Measurements from ENCODE around the gene TPCN2.

TPCN2 gene

DNA sequence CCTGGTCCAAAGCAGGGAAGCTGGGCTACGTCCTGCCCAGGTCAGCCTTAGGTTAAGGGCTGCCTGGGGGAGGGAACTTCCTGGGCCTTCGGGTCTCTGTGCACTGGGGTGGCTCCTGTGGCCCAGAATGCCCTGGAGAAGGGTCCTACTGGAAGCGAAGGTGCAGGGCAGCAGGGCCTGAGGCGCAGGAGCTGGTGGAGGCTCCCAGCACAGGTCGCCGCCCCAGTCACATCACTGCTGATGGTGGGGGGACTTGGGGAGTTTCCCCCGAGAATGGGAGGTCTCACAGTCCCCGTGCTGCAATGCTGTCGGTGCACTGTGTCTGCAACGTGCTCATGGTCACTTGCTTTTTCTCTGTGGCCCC is 106.2 kb downstream of the TPCN2 start:
- no peak for DNase-seq

DNA sequence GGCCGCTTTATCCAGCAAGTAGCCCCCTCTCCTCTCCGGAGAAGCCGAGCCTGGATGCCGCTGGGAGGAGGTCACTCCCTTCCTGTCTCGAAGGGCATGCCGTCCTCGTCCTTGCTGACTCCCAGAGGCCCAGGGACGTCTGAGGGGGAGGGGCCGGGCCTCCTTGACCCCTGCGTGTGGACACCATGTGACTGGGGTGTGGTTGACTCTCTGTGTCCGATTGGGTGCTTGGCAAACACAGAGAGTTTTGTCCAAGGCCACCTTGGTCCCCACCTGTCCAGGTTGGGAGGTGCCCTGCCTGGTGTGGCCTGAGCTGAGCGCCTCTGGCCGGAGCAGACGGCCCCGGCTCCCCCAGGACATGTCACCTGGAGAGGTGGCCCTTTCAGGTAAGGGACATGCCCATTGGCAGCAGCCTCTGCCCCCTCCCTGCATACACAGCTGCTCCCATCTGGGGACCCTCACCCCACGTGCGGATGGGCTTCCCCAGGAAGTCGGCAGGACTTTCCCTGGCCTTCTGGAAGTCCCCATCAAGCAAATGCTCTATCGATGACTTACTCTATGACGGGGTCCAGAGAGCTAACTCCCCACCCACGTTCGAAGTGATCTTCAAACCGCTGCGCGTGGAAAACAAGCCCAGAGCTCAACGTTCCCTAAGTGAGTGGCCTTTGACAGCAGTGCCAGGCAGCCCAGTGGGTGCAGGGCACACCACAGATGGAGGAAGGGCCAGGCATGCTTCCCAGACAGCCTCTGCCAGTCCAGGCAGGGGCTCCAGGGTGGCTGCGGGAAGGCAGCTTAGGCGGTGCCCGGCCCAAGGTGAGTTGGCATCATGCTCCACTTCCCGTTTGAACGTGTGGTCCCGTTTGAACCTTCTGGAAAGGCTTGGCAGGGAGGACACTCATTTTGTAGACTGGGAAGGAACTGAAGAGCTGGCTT is 106.8 kb downstream of the TPCN2 start, which contains the start of gene SMIM38:
SMIM38 (plus strand) TSS at position 634 of the 933 bp plus-strand sequence. CDS start 1,912 bp downstream, outside the sequence.
- no peak for DNase-seq

DNA sequence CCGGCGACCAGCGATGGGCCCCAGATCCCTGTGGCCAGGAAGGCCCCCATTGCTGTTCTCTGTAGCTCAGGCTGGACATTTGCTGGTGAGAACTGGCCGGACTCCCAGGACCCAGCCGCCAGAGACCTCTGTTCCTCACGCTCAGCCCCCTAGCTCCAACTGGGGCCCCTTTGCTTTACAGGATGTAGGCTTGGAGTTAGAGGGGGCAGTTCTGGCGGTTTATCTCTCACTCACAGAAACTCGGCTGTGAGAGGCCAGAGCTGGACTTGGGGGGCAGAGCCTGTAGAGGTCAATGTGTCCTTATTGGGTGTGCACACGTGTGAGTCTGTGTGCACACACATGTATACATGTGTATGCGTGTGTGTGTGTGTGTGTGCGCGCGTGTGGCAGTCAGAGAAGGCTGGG is 107.5 kb downstream of the TPCN2 start:
- DNase-seq, result no peak

DNA sequence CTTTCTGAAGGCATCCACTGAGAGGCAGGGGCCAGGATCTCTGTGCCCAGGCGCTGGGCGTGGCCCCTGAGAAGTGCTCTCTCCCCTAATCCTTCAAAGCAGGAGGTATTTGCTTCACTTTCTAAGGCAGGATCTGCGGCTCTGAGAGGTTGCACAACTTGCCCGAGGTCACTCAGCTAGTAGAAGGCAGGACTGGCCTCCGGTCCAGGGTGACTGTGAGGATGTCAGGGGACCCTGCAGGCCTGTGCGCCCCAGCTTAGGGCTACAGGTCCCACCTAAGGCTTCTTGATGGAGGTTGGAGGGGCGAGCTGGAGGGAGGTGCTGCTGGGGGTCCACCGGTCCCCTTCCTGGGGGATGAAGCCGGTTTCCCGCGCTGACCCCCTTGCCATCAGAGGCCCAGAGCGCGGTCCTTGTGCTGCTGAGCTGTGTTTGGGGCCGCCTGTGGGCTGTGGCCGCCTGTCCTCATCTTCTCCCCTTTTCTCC is 108.0 kb downstream of the TPCN2 start:
- no peak for DNase-seq

DNA sequence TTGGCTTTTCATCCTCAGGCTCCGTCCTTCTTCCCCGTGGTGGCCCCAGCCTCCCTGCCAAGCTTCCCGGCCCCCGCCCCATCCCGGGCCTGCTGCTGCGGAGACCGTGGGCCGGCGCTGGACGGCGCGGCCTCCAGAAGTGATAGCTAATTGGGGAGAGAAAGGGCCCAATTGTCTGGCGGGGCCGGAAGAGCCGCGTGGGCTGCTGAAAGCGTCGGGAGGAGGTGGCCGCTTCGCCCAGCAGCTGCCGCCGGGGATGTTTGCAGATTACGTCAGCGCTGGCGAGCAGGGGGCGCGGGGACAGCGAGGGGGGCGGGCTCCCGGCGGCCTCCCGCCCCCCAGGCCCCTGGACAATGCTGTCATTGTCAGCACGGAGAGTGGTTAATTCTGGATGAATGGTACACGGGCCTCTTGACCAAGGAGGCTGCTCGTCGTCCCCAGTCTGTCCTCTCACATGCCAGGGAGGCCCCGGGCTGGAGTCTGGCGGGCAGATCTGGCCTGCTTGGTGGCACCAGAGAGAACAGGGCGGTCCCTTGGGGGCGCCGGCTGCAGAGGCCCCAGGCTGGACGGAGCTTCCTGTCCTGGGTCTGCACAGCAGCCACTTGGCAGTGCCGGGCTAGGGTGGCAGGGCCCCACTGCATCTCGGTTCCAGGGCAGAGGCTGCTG is 108.6 kb downstream of the TPCN2 start:
- DNase-seq, result no peak

DNA sequence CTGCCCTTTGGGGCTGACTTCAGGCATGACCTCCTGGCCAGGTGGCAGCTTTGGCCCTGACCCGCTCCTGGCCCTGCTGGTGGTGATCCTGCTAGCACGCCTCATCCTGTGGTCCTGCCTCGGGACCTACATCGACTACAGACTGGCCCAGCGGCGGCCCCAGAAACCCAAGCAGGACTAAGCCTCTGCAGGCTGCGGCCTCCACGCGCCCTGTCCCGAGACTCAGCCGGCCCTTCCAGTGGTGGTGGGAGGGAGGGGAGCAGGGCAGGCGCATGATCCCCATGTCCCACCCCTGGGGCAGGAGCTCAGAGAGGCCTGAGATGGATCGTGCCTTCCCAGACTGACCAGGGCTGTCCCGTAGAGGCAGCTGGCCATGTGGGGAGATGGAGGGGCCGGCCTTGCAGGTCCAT is 109.1 kb downstream of the TPCN2 start:
- DNase-seq, result no peak

DNA sequence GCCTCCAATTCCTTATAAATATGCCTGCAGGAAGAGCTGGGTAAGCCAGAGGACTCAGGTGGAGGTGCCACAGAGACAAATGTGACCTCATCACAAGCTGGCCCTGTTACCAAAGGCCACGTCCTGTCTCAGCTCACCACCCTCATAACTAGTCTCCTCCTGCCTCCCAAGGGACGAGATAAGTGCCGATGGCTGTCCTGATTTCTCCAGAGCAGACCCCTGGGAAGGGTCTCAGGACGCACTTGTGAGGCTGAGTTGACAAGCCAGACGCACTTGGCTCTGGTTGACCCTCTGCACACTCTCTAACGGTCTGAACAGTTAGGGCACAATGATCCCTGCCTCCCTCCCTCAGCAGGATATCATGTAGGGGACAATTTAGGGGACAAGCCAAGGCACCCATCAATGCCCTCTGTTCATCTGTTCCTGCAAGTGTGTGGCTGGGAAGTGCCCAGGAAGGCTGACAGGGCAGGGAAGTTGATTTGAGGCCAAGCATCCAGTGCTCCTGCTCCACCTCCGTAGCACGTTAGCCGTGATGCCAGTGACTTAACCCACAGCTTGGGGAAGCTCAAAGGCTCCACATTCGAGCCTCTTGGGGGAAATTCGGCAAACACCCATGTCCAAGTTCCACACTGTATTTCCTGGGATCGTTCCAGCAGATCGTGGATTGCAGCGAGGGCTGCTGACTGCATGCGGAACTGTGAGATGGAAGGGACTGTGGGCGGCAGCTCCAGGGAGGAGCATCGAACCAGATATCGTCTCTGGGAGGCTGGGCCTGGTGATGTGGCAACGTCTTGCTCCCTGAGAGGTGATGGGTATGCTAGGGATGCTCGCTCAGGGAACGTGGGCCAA is 109.8 kb downstream of the TPCN2 start:
- no peak for DNase-seq

DNA sequence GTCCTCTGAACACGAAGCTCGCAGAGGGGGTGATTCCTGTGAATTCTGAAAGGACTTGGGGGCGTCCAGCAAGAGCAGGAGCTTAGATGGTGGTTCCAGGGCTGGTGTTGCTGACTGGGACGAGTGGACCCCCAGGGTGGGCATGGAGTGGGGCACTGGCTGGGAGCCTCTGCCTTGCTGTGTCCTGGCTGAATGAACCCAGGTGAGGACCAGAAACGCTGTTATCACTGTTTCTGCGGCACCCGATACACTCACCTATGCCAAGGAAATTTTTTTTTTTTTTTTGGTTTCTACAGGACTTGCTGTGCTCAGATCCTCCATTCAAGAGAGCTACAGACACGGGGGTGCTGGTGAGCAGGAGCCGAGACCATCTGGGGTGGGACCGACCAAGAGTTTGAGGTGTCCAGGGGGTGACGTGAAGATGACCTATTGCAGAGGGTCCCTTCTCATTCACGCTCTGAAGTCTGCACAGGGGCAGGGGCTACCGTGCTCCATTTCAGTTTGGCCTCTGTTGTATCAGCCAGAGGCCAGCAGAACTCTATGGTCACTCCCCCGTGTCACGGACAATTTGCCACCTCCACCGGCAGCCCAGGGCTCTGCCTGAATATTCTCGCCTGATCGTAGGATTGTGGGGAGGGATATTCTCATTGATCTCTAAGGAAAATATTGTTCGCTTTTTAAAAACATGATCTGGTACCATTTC is 110.6 kb downstream of the TPCN2 start:
- DNase-seq, result no peak

DNA sequence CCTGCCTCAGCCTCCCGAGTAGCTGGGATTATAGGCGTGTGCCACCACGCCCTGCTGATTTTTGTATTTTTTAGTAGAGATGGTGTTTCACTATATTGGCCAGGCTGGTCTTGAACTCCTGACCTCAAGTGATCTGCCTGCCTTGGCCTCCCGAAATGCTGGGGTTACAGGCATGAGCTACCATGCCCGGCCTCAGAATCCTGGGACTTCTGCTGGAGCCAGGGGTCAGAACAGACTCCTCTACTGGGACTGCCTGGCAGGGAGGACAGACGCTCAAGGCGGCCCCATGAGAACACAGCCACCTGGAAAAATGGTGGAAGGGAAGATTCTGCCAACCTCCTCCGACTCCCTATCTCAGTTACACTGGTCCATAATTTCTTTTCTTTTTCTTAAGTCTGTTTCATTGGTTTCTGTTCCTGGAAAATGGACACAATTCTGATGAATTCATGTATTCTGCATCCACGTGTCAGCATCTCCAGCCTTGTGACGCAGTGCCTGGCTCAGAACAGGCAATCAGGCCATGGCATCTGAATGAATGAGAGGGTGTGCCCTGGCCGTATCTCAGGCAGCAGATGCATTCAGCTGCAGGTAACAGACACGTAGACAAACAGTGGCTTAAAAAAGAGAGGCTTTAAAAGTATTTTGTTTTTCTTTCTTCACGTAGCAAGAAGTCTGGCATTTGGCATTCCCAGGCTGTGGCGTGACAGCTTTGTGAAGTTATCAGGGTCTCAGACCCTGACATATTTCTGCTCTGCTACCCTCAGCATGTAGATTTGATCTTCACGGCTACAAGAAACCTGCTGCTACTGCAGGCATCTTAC is 111.8 kb downstream of the TPCN2 start:
- no peak for DNase-seq

DNA sequence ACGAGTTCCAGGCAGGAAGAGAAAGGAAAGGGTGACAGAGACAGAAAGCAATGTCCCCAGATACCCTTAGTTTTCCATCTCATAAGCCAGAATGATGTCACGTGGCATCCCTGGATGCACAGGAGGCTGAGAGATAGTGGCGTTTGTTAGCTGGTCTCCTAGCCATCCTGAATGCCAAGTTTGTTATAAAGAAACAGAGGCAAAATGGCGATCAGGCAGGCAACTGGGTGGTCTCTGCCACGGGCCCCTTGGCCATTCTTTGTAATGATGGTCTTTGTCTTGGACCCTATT is 112.3 kb downstream of the TPCN2 start:
- DNase-seq, result no peak

DNA sequence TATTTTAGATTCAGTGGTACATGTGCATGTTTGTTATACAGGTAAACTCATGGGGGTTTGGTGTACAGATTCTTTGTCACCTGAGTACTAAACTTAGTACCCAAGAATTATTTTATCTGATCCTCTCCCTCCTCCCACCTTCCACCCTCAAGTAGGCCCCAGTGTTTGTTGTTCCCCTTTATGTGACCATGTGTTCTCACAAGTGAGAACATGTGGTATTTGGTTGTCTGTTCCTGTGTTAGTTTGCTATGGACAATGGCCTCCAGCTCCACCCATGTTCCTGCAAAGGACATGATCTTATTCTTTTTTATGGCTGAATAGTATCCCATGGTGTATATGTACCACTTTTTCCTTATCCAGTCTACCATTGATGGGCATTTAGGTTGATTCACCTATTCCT is 113.8 kb downstream of the TPCN2 start:
- no peak for DNase-seq

DNA sequence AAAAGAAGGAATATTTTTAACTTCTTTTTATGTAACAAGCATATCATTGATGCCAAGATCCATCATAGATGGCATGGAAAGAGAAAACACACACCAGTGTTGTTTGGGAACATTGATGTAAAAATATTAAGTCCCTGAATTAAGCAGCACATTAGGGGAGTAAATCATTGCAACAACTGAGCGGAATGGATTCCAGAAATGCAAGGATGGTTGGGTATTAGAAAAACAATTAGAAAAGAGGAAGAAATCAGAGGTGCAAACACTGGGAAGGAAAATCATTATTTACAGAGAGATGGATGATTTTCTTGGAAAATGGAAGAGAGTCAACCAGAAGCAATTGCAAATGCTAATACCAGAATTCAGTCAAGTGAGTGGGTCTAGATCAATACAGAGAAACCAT is 115.1 kb downstream of the TPCN2 start:
- DNase-seq, result no peak

DNA sequence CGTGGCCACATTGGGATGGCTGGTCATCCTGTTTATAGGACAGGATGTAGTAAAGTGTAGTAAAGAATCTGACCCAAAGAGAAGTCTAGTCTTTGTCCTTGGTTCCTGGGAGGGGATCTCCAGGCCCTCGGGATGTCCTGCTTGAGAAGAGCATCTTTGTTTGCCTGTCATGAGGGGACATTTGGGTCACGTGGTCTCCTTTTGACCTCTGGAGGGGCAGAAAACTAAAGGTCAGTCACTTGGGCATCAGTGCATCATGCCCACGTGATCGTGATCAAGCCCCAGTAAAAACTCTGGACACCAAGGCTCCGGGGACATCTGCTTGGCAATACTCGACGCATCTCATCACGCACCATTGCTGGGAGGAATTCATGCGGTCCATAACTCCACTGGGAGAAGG is 116.1 kb downstream of the TPCN2 start:
- DNase-seq, result no peak

DNA sequence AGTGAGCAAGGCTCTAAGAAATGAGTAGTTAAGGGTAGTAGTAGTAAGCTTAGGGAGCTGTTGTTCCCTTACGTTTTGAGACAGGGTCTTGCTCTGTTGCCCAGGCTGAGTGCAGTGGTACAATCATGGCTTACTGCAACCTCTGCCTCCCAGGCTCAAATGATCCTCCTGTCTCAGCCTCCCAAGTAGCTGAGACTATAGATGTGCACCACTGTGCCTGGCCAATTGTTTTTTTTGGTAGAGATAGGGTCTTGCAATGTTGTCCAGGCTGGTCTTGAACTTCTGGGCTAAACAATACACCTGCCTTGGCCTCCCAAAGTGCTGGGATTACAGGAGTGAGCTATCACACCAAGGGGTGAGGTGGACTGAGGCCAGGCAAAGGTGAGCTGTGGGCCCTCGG is 117.0 kb downstream of the TPCN2 start:
- DNase-seq, result no peak

DNA sequence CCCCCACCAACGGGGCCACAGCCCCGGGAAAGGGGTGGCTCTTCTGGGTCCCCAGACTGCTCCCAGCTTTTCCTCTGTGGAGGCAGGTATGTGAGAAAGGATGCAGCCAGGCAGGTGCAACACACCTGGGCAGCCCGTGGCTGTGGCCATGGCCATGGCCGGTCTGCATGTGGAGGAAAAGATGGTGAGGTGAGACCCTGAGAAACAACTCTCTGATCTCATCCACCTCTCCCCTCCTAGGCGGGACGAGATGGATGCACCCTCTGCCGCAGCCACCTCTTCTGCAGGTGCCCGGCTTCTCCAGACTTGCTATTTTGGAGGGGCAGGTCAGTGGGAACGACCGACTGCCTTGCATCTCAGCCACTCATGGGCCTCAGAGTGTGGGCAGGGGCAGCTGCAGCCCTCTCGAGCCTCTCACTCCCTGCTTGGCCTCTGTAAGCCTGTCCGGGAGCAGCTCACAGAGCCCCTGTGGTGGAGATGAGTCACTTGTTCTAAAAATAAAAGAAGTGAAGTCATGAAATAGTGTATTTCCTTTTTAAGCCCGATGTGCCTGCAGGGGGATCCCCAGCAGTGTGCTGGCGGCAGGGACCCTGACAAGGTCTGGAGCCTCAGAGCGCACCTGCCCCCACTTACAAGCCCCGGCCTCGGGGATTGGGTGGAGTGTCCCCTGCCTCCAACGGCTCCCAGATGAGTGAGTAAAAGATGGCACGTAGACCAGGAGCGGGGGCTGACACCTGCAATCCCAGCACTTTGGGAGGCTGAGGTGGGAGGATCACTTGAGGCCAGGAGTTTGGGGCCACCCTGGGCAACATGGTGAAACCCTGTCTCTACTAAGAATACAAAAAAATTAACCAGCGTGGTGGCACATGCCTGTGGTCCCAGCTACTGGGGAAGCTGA is 117.7 kb downstream of the TPCN2 start:
- peak; percentile 42 for DNase-seq

DNA sequence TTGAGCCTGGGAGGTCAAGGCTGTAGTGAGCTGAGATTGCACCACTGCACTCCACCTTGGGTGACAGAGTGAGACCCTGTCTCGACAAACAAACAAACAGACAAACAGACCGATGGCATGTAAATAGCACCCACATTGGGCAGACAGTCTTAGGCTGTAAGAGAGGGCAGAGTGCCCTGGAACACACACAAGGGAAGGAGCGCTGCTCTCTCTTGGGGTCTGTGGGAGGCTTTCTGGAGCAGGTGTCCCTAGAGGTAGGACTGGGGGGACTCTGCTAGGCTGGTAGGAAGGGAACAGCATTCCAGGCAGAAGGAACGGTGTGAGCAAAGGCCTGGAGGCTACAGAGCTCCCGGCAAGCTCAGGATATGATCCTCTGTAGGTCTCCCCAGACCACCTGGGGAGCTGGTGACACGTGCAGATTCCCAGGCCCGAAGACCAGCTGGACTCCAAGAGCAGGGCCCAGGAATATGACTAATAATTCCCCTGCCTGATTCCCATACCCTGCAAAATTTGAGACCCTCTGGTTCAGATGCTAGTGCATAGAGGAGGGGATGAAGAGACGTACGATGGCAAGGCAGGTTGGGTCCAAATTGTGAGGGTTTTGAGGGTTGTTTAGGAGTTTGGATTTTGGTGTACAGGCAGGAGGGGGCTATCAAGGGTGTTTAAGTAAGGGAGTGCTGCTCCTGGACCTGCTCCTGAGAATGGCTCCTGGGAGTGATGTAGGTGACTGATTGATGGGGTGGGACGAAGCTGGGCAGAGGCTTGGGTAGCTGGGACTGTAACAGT is 118.6 kb downstream of the TPCN2 start:
- no peak for DNase-seq

DNA sequence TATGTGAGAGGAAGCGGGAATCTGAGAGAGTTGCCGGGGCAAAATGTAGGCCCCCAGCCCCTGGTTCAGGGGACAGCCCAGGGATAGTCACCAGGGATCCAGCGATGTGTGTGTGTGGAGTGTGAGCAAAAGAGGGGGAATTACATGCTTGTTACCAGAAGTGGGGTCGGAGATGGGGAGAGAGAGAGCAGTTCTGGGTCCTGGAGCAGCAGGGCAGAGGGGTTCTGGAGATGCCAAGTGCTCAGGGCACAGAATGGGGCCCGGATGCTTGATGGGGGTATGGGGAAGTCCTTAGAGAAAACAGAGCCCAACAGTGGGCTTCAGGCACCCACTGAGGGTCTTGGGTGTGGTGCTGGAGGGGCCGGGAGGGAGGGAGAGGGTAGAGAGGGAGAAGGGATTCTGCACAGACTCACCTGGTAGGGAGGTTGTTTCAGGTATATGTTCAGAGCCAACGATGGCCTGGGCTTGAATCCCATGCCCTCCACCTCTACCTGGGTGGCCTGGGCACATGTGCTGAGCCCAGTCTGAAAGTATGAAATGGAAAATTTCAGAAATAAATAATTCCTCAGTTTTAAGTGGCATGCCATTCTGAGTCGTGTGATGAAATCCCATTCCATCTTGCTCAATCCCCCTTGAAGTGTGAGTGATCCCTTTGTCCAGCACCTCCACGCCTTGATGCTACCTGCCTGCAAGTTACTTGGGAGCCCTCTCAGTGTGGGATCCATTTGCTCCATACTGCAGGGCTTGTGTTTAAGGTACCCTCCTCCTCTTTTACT is 119.4 kb downstream of the TPCN2 start:
- no peak for DNase-seq

DNA sequence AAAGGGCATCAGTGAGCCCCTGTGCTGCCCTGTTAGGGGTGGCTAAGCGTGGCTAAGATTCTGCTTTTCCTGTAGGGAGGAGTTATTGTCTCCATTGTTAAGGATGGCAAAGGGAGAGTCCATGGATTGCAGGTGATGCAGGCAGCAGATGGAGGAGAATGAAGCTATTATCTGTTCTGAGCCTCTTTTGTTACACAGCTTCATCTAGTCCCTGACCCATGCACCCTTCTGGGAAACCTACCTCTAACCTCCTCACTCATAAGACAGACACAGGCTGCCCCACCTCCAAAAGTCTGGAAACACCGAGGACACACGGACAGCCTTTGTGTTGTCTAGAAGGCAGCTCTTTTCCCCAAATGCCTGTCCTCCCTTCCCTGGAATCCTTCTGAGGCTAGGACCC is 120.7 kb downstream of the TPCN2 start:
- DNase-seq, result no peak

DNA sequence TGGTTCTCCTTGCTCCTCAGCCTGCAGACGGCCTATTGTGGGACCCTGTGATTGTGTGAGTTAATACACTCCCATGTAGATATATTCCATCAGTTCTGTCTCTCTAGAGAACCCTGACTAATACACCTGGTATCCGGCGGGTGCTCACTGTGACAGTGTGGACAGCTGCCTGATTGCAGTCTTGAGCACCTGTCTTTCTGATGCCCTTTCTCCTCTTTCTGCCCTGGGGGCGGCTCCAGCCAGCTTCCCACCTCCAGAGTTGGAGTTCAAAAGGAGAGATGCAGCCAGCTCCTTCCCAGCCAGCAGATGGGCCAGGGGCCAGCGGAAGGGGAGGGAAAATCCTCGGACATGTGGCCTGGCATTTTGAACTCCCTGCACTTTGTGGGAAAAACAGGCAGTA is 122.0 kb downstream of the TPCN2 start:
- no peak for DNase-seq
